Measurements from ENCODE around the gene CTXND2. TPM values are rescaled to one million over a fixed set of nuclear protein-coding genes. Genes with fewer than 3 reads are reported as not detected.

The CTXND2 gene
- total RNA-seq, 1 donor from 2014 or later: not detected

DNA sequence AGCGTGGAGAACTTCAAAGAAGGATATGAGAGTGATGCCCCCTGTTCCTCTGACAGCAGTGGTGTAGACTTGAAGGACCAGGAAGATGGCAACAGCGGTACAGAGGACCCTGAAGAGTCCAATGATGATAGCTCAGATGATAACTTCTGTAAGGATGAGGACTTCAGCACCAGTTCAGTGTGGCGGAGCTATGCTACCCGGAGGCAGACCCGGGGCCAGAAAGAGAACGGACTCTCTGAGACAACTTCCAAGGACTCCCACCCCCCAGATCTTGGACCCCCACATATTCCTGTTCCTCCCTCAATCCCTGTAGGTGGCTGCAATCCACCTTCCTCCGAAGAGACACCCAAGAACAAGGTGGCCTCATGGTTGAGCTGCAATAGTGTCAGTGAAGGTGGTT, 73.7 kb downstream of the CTXND2 start:
- DNase-seq (ENCODE audit: low read depth): no peak

DNA sequence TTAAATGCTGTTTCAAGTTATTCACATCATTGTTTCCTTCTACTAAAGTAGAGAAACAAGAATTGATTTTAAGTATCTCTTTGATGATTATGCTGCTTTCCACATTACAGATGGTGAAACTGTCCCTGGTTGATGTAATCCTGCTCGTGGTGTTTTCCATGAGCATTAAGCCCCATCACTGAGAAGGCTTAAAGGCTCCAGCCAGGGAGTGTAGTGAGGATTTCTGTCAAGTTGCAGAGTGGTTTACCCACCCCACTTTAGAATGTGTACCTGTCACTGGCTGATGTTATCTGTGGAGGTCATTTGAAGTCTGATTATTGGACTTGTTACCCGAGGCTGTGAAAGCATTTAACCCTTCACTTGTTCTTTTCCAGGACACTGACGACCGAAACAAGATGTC, 74.8 kb downstream of the CTXND2 start:
- DNase-seq (ENCODE audit: low read depth): no peak

Other genes with a start within 250 kb of the CTXND2 start
- 13.4 and 28.2 TPM in 2 replicates for gene GOLPH3L, start 190.0 kb upstream of the CTXND2 start, total RNA-seq
- gene HORMAD1, start 166.2 kb upstream of the CTXND2 start, total RNA-seq: not detected in 2 replicates
- 39.5 and 77.3 TPM in 2 replicates for gene CTSS, start 121.4 kb upstream of the CTXND2 start, total RNA-seq
- 0.52 and 1.7 TPM in 2 replicates for gene CTSK, start 78.9 kb upstream of the CTXND2 start, total RNA-seq
- 33.2 and 65.6 TPM in 2 replicates for gene ARNT, start 10.5 kb upstream of the CTXND2 start, total RNA-seq
- gene SETDB1, start 39.2 kb downstream of the CTXND2 start, total RNA-seq: 33.0 and 51.1 TPM in 2 replicates
- gene CERS2, start 87.7 kb downstream of the CTXND2 start, total RNA-seq: 119 and 202 TPM in 2 replicates
- 0.30 and 1.6 TPM in 2 replicates for gene ANXA9, start 95.2 kb downstream of the CTXND2 start, total RNA-seq
- 35.4 and 47.7 TPM in 2 replicates for gene MINDY1, start 119.8 kb downstream of the CTXND2 start, total RNA-seq
- gene PRUNE1, start 121.3 kb downstream of the CTXND2 start, total RNA-seq: 12.5 and 21.6 TPM in 2 replicates
- gene BNIPL, start 149.4 kb downstream of the CTXND2 start, total RNA-seq: 0.40 TPM in 1 of 2 replicates, not detected in the other
- 0.52 and 1.1 TPM in 2 replicates for gene C1orf56, start 160.6 kb downstream of the CTXND2 start, total RNA-seq
- 80.7 and 134 TPM in 2 replicates for gene CDC42SE1, start 172.5 kb downstream of the CTXND2 start, total RNA-seq
- 6.1 and 6.6 TPM in 2 replicates for gene MLLT11, start 173.3 kb downstream of the CTXND2 start, total RNA-seq
- 9.6 and 14.1 TPM in 2 replicates for gene GABPB2, start 183.6 kb downstream of the CTXND2 start, total RNA-seq